ENCODE data around the gene LCN9. TPM values are rescaled to one million over a fixed set of nuclear protein-coding genes. Genes with fewer than 3 reads are reported as not detected.

LCN9 gene
- total and polyA plus RNA-seq, 9 of the 15 experiments (the other 6 are each of a cell fraction or from before 2014, with no cell fraction given): not detected

GRCh38 chr9:135647884-135648283 is 15.2 kb upstream of the LCN9 start (continued):
- TF ChIP-seq HNRNPLL (IDR thresholded peaks at IDR 0.05; ENCODE audit: low read depth, low read length, poor library complexity, severe bottlenecking): no peak
- no peak for TF ChIP-seq ETV5 (CRISPR knock-in tag; IDR thresholded peaks at IDR 0.05; ENCODE audit: low read depth)
- 0 out of 2 replicates have a peak, but pooled peaks have one; percentile 21 for TF ChIP-seq CBX1 (IDR thresholded peaks at IDR 0.05; ENCODE audit: low read depth)
- no peak for TF ChIP-seq MED1 (CRISPR knock-in tag; IDR thresholded peaks at IDR 0.05; ENCODE audit: borderline replicate concordance)
- TF ChIP-seq ZNF561 (CRISPR knock-in tag; conservative IDR thresholded peaks at IDR 0.05): 0 out of 2 replicates have a peak, but pooled peaks have one; percentile 47
- TF ChIP-seq SMAD2 (IDR thresholded peaks at IDR 0.05; ENCODE audit: low read depth, low read length): no peak
- TF ChIP-seq GTF2A2 (tag; IDR thresholded peaks at IDR 0.05): no peak
- TF ChIP-seq ZMIZ1 (IDR thresholded peaks at IDR 0.05; ENCODE audit: low read depth in 2 of 2, low read length in 2 of 2): no peak
- TF ChIP-seq SPI1 (IDR thresholded peaks at IDR 0.05; ENCODE audit: borderline replicate concordance, low read depth, low read length): peak; percentile 58; the same call in 1 of the 2 replicates
- no peak for TF ChIP-seq ETV6 (IDR thresholded peaks at IDR 0.05; ENCODE audit: borderline replicate concordance in 1 of 2, low read depth in 2 of 2, low read length in 1 of 2)
- no peak for TF ChIP-seq ETV6 (CRISPR knock-in tag; IDR thresholded peaks at IDR 0.05; ENCODE audit: borderline replicate concordance)
- TF ChIP-seq, protein P1, sequence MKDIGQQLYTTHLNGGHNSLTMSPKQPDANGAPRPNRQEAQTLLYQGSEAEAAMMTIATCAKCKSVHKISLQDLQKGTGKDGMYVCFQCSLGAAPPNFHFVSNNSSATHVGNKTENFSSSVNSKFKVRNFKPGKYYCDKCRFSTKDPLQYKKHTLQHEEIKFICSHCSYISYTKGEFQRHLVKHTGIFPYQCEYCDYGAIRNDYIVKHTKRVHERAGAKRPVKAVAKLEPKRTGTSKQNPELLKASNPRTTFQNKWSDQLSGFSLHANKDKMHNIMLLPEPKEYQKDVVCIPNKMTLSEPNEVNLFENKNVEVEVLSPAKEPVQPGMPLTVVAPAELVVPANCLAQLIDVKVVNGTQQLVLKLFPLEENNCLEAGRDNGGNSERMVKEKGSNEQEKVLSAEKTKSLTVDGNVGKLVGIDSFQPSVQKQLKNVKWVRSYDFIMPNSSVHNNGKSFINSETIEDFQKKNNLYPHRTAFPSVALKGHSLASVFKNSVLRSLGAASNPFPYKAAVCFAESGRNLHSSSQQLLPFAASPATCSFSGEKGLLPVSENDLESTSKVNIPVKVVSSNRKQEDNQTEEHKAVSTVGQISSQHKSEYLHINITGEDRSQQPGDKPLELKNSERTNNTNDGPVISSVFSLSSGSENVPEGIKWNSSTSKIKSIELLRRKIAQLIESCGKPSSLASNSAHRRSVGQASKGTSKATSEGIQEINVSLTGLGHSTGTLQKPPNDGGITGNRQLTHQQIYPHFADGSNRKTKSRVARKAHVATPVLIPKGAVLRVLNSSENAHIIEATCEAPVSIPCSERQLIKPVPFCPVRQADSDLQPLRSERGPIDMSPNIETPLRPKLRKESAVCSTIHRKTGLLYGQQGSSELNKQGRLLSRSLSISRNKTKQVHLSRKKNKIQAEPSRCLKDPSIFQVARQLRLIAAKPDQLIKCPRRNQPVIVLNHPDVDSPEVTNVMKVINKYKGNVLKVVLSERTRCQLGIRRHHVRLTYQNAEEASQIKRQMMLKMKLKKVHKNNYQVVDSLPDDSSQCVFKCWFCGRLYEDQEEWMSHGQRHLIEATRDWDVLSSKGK (CRISPR knock-in tag; IDR thresholded peaks at IDR 0.05): no peak

Data from K562 (cell line).